ENCODE results near the gene LAMTOR2.
A peak's percentile ranks its signal among the peaks of the same experiment; 100 is the strongest.
"Not testable (repeated sequence)": the region's sequence is repeated elsewhere in the genome, so short reads cannot be mapped to it uniquely, and the experiment has no call there.

Gene LAMTOR2

DNA sequence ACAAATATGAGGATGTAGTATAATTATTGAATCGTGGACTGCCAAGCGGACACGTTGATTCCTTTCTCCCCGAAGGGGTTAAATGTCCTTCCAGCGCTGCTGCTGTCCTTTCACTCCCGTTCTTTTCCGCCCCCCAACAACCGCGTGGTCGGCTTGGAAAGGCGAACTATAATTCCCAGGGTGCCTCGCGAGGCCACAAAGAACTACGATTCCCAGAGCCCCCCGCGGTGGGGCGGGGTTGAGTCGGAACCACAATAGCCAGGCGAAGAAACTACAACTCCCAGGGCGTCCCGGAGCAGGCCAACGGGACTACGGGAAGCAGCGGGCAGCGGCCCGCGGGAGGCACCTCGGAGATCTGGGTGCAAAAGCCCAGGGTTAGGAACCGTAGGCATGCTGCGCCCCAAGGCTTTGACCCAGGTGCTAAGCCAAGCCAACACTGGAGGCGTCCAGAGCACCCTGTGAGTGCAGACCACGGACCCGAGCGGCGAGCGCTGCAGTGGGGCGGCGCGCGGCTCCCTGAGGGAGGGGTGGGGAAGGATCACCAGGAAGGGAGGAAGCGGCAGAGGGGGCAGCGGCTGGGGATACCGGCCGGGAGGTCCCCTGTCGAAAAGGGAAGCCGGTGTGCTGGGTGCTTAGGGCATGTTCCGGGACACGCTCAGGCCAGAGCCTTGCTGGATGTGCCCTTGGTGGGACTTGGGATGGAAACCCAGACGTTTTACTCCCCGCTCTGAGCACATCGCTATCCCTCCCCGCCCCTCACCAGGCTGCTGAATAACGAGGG is at the start of gene LAMTOR2:
LAMTOR2 (plus strand) TSS at position 283 of the 781 bp plus-strand sequence; CDS start at position 391, 108 bp downstream.
- peak; percentile 99 for DNase-seq (ENCODE audit: low read depth)

DNA sequence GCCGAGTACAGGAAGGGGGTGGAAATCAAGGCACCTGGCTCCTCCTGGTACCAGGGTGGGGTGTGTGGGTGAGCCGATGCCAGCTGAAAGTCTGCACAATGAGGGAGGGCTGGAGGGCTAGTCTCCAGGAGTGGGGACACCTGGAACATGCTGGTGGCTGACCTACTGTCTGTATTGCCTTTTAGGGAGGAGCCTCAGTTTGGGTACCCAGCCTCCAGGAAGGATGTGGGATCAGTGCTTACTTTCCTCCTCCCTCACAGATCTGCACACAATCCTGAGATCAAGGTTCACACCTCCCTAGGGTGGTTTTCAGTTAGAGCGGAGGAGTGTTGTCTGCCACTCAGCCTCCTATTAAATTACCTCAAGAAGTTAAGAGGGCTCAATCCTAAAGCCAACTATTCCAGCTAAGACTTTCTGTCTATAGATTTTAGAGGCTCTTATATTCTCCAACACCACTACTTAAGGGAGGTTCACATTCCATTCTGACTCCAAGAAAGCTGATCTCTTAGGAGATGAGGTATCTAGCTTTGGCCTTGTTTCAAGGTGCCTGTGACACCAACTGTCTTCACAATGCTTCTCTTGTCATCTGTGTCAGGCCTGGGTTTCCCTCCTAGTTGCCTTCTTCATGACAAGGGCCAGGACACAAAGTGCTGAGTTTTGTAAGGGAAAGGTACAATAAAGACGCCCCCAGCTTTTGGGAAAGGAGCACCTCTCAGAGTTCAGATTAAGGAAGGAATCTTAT is 49.6 kb upstream of the LAMTOR2 start:
- no peak for DNase-seq (ENCODE audit: low read depth)

DNA sequence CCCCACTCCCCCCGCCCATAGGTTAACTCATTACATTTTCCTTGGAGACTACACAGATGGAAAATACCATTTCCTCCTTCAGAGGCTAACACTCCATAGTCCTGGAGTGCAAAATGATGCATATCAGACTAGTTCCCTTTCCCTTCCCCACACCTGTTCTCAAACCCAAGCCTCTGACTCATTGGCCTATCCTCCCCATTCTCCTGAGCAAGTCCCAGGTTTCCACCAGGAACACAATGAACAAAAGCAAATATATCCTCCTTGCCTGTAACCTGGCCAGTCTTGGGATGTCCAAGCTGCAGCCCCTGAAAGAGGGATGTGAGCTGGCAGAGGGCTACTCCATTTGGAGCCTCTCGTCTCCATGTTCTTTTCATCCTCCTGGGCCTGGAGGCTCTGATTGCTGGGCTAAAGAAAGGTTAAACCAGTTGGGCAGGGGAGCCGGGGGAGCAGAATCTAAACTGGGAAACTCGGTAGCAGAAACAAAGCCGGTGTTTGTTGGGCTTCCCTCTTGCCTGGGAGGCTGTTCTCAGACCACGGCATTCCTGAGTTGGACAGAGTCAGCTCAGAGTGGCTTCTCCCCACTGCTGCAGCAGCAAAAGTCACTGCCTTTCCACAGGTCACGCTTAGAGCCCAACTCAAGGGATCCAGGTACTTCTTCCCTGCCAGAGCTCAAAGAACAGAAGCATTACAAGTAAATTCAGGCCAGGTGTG is 47.8 kb upstream of the LAMTOR2 start:
- peak; percentile 28 for DNase-seq (ENCODE audit: low read depth)

DNA sequence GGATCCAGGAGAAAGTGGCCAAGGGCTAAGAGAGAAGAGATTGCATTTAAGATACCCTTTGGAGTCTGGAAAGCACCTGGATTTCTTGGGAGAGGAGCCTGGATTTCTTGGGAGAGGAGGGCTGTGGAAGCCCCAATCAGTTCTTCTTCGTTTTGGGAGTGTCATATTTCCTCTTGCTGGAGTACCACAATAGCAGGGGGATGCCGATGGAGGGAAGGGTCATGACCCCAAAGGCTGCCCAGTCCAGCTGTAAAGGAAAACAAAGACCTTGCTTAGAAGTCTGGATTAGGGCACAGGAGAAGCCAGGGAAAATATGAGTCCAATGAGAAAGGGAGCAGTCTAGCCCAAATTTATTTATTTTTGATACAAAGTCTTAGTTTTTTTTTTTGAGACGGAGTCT is 45.2 kb upstream of the LAMTOR2 start:
- DNase-seq (ENCODE audit: low read depth): no peak

DNA sequence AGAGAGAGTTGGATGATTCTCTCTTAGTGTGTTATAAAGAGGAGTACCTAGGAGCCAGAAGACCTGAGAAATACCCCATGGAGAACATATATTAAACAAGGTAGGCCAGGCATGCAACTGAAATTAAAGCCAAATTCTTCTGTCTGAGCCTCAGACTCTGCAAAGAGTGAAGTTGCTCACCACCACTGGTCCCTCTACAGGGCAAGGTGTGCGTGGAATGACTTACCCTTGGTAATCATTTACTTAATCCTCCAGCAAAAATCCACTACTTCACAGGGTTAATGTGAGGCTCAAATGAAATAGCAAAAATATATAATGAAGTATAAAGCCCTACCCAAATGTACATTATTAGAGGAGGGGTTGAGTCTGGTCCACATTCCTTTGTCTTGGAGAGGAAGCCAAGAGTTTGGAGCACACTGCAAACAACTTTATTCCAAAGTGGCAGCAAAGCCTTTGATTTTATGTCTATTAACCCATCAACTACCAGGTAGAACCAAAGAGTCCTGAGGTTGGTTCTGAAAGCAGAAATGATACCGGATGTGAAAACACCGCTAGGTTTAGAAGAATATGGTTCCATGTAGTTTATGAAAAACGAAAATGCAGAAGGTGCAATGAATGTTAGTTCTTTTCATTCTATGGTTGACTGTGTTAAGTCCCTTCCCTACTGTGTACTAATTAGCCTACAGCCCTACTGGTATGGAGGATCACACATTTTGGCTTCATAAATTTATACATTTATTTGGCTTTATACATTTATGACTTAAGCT is 42.3 kb upstream of the LAMTOR2 start:
- no peak for DNase-seq (ENCODE audit: low read depth)

DNA sequence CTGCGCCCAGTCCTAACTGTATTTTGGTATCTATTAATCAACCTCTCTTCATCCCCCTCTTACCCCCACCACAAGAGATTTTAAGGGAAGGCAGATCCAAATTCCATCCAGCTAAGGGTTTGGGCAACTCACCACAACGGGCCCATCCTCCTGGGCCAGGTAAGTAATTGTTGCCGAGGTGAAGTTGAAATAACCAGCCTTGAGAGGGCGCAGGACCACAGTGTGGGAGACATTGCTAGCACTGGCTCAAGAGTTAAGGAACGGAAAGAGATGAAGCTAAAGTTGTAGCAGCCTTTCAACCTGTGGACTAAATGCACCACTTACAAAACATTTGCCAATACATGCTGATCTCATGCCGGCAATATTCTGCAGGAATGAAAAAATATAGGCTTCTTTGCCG is 39.8 kb upstream of the LAMTOR2 start:
- DNase-seq (ENCODE audit: low read depth): no peak

DNA sequence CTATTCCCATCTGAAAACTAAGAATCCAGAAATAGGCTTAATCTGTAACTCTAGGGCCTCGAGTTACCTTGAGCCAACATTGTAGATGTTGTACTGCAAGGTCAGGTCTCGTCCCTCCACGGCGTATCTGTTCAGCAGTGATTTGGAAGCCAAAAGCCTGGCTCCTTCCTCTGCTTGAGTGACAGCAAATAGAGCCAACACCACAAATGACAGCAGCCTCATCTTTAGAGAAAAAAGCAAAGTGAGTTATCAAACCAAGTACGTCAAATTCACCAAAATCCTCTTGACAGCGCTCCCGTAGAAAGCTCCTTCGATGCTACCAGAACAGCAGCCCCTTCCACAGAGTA is 34.7 kb upstream of the LAMTOR2 start:
- no peak for DNase-seq (ENCODE audit: low read depth)

DNA sequence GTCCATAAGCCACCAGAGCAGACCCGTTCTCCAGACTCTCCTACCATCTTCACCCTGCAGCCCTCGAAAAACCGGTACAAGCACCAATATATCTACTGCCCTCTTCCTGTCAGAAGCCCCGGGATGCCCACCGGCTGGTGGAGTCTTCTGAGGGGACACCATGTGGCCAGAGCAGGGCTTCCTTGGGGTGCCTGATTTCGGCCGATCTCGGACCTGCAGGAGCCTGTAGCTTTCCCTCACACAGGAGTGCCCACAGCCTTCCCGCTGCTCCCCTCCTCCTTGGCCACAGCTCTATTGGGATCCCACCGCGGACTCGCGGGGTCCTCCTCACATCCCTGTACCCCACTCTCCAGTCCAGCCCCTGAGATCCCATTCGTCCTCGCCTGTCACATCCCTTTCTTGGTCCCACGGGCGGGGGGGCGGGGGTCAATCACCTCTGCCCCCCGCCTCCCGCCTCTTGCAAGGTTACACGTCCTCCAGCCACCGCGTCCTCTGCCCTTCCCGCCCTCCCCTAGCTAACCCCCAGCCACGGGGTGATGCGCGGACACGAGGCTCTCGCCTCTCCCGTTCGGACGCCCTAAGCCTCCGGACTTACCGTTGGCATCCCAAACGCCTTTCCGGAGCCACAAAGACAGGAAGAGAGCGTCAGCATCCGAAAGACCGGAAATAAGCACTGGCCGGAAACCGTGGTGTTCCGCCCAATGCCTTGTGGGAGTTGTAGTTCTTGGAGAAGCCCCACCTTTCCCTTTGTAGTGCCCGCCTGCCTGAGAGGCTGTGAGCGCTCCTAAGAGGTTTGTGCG is 34.1 kb upstream of the LAMTOR2 start, which contains the start of gene SSR2:
SSR2 (minus strand) TSS at position 659 of the 800 bp plus-strand sequence. CDS start 784 bp downstream, outside the sequence.
- peak; percentile 96 for DNase-seq (ENCODE audit: low read depth)

DNA sequence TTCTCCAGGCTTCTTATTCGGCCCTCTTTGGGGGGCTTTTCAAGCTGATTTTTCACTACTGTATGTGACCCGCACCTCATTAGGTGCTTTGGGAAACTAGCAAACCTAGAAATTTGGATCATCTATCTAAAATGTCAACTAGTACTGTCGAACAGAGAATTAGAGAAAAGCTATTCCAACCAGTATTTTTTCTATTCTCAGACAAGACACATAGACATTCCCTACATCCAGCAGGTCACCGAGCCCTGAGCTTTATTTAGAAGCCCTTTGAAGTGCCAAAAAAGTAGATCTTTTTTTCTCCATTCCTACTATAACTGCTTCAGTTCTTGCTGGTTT is 33.5 kb upstream of the LAMTOR2 start:
- DNase-seq (ENCODE audit: low read depth): no peak

DNA sequence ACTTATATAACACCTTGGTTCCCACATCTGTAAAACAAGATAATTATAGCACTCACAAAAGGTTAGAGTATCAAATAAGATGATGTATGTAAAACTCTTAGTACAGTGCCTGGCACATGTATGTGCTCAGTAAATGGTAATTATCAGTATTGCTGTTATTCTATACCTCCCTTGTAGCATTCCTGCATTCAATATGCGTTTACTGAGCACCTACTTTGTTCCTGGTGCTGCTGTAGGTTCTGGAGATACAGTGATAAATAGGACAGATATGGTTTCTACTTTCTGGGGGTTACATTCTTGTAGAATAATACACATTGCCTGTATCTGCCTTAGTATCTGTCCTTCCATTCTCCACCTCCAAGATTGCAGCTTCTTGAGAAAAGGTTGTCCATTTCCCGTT is 32.6 kb upstream of the LAMTOR2 start:
- no peak for DNase-seq (ENCODE audit: low read depth)

DNA sequence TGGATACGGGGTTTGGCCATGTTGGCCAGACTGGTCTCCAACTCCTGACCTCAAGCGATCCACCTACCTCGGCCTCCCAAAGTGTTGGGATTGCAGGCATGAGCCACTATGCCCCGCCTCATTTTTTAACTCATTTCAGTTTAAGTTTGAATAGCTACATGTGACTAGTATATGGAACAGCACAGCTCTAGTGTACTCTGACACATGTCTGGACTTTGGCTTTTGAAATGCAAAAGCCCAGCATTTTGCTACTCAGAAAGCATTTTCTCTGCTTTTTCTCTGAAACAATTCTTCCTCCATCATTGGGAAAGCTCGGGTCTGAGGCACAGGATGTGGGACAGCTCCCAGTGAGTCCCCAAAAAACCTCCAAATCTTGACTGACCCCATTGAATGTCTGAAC is 29.8 kb upstream of the LAMTOR2 start:
- DNase-seq (ENCODE audit: low read depth): no peak

DNA sequence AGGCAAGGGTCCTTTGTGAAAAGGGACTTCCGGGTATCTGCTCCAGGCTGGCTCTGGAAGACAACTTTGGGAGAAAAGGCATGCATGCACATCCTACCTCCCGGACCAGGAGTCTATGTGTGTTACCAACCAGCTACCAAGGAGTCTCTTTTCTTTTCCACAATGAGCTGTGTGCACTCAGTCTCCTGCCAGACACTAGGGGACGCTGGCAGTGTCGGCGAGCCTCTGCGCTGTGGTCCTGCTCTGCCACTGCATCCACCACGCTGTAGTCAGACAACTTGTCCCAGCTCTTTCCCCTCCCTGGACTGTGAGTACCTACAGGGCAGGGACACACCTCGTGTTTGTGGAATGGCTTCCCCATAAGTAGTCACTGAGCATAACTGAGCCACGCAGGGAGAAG is 28.7 kb upstream of the LAMTOR2 start:
- DNase-seq (ENCODE audit: low read depth): peak; percentile 62

DNA sequence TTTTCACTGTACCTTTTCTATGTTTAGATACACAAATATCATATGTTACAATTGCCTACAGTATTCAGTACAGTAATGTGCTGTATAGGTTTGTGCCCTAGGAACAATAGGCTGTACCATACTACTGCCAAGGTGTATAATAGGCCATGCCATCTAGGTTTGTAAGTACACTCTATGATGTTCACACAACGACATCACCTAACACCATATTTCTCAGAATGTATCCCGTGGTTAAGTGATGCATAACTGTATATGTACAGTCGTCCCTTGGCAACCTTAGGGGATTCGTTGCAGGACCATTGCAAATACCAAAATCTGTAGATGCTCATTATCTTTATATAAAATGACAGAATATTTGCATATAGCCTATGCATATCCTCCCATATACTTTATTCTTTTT is 28.0 kb upstream of the LAMTOR2 start:
- no peak for DNase-seq (ENCODE audit: low read depth)

DNA sequence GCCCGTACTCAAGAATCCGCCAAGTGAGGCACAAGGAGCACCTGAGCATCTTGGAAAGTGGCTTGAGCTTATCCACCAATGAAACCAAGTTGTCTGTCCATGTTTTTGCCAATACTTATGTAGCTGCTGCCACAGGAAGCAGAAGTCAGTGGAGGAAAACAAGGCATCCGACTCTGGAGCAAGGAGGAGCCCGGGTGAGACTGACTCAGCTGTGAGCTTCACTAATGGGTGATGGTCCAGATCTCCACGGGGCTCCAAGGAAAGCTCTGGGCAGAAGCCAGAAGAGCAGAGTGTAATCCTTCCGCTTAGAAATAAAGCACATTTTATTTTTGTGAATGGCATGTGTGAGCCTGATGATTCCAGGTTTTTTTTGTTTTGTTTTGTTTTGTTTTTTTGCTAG is 21.6 kb upstream of the LAMTOR2 start:
- no peak for DNase-seq (ENCODE audit: low read depth)

DNA sequence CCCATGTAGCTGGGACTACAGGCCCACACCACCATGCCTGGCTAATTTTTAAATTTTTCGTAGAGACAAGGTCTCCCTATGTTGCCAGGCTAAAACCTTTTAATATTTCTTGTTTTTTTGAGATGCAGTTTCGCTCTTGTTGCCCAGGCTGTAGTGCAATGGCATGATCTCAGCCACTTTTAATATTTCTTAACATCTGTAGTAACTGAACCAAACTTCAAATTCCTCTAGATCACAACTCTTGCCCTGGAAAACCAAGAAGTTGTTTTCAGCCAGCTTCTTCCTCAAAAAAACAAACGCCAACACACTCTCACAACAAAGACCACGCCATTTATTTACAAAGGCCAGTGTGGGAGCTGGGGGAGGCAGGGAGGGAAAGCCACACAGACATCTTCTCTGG is 19.6 kb upstream of the LAMTOR2 start:
- DNase-seq (ENCODE audit: low read depth): not testable (repeated sequence)

DNA sequence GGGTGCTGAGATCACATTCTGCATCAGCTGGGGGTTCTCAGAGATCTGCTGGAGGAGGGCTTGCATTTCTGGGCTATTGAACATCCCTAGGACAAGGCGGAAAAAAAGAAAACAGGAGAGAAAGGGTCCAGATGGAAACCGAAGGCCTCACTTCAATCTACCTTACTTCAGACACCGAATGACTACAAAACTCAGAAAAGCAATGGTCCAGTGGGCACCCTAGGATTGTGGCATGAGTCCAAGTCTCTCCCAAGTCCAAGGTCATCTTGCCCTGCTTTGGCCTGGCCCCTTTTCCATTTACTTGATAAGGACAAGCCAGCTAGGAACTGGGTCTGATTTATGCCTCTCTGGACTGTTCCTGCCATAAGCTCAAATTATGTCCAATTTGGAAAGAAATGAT is 11.8 kb upstream of the LAMTOR2 start:
- DNase-seq (ENCODE audit: low read depth): no peak

DNA sequence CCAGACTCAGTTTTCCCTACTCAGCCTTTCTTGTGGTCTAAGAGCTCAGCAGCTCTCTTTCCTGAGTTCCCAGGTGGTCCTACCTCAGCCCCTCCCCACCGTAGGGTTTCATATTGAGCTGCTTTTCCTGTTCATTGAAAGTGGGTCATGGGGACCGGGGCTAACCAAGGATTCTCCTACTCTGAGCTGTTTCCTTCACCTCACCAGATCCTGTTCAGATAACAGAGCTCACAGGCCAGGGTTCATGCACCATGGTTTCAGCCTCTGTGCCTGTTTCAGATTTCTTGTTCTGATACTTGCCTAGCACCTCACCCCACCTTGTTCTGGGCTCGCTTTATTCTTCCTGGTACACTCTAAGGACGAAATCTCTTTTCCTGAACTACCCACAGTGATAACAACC is 9.5 kb upstream of the LAMTOR2 start:
- no peak for DNase-seq (ENCODE audit: low read depth)

DNA sequence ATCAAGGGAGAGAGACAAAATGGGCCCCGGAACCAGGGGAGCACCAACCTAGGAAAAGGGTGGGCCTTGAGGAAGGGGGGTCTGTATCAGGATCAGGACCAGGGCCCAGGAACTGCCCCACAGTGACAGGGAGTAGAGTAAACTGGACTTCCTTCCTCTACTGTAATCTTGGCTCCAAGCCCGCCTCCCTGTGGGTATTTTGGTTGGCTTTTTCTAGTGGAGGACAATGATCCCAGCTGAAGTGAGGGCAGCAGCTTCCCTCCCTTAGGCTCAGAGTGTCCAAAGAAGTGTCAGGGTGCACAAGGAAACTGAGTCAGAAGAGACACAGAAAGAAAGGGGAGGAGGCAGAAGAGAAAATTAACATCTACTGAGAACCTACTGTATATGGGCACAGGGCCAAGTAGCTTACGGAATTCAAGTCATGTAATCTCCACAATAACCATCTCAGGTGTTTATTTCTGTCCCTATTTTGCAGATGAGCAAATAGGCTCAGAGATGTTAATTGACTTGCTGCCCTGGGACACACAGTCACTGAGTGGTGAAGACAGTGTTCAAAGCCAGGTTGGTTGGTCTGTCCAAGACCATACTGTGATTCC is 5.8 kb upstream of the LAMTOR2 start:
- DNase-seq (ENCODE audit: low read depth): no peak

DNA sequence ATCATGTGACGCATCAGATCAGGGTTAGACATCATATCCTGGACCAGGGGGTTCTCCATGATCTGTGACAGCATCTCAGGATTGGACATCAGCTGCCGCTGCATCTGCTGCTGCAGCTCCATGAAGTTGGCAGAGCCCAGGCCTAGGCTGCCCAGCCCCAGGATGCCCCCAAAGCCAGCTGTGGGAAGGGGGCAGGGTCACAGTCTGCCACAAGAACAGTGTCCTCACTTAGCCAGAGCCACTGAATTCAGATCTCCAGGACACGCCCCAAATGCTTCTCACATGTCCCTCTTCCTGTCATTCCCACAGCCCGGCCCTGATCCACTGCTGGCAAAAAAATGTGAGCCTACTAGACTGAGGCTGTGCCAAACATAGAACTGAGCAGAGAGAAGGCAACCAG is 4.2 kb upstream of the LAMTOR2 start:
- DNase-seq (ENCODE audit: low read depth): no peak

DNA sequence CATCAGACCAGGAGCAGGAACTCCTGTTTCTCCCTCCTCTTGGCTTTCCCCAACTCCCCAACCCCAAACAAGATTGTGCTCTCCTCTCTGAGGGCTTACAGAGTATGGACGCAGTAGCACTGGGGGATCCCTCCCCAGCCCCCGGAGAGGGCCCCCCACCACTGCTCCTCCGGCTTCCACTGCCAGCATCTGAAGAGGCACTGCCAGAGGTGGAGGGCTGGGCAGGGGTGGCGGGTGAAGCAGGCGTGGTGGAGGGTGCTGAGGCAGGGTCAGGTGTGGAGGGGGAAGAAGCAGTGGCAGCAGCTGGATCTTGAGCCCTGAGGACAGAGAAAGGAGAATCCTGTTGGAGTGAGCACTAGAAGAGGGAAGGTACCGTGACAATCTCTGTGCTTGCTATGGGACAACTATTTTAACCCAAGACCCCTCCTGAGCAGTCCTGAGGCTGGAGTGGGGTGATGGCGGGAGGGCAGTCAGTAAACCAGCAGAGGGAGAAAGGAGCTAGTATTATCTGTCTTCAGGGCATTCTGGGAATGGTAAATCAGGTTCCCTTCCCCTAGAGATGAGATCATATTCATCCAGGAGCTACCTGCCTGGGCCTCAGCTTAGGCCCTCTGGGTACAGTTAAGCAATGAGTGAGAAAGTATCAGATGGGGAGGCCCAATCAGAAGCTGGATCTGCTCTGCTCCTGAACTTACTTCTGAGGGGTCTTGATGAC is 3.4 kb upstream of the LAMTOR2 start:
- DNase-seq (ENCODE audit: low read depth): no peak

Data from ELR (cell line).